HCT116 (cell line): ENCODE data around the gene CAMK2D. TPM values are rescaled to one million over a fixed set of nuclear protein-coding genes. Genes with fewer than 3 reads are reported as not detected.

Experiments
- ATAC-seq: fragments of 200-7000 bp; cut with Tn5 transposase; 2 replicates; pipeline ENCODE4 v1.9.1; 2020; ENCODE audit warnings: mild to moderate bottlenecking, moderate library complexity
- BruUV-seq: library from RNA; stranded (reverse); fragments of 400-500 nt; replicated peaks from 2 replicates; lab custom pipeline; 2021; lab: Mats Ljungman, UMichigan
- CTCF ChIA-PET: fragments of 300-600 bp; sonication (Branson Sonifier 250); formaldehyde crosslinking; loops from one replicate; lab custom pipeline; 2021; ENCODE audit warnings: antibody characterized with exemption; lab: Charles Lee
- POLR2A ChIA-PET: fragments of 300-600, 350-600 bp; sonication (Branson Sonifier 250); formaldehyde crosslinking; loops from one replicate; lab custom pipeline; 2021; ENCODE audit warnings: antibody characterized with exemption; lab: Charles Lee
- RAD21 ChIA-PET, 2 experiments: fragments of 300-600 bp; sonication (Branson Sonifier 250); formaldehyde crosslinking; loops; one replicate each; lab custom pipeline; 2023; ENCODE audit warnings: low total read pairs in 2 of 2; ENCODE audit not compliant: uncharacterized antibody in 2 of 2, unreplicated experiment in 2 of 2, low non-redundant PET in 1 of 2; lab: Charles Lee
- DNase-seq: peaks from one replicate; pipeline ENCODE4 v3.0.0-alpha.2; 2010; ENCODE audit warnings: low read depth, low spot score
- H2AFZ ChIP-seq: fragments of 200-600 bp; shearing (Covaris generic), sonication (generic); 2 replicates; pipeline ENCODE4 v1.6.1; 2017; ENCODE audit warnings: low read depth, mixed run types, mixed read lengths, antibody characterized with exemption, low read length; ENCODE audit not compliant: poor library complexity, severe bottlenecking
- H3K27ac ChIP-seq: 2 replicates; pipeline ENCODE4 v1.5.1; 2012; ENCODE audit warnings: low read depth, low read length
- H3K27me3 ChIP-seq: fragments of 200-600 bp; sonication (generic); 2 replicates; pipeline ENCODE4 v1.6.1; 2016; ENCODE audit warnings: mixed run types, low read length, mixed read lengths; ENCODE audit not compliant: insufficient read depth
- H3K36me3 ChIP-seq, 2 experiments: fragments of 200-500 bp in 1 of 2; fragments of 200-600 bp in 1 of 2; sonication (Bioruptor generic) in 1 of 2; sonication (generic) in 1 of 2; 2 replicates each; pipeline versions ENCODE4 v1.5.1 to v1.6.1; 2014 to 2016; ENCODE audit warnings: low read length in 2 of 2, inconsistent platforms in 1 of 2, mixed read lengths in 1 of 2, mixed run types in 1 of 2; ENCODE audit not compliant: insufficient read depth in 2 of 2, control insufficient read depth in 1 of 2
- H3K4me1 ChIP-seq, 2 experiments: fragments of 200-600 bp in 1 of 2; sonication (generic) in 1 of 2; 2 replicates each; pipeline versions ENCODE4 v1.5.1 to v1.6.1; 2012 to 2017; ENCODE audit warnings: low read length in 2 of 2, inconsistent platforms in 1 of 2, mild to moderate bottlenecking in 1 of 2, mixed read lengths in 1 of 2, mixed run types in 1 of 2, moderate library complexity in 1 of 2; ENCODE audit not compliant: insufficient read depth in 2 of 2, control insufficient read depth in 1 of 2
- H3K4me2 ChIP-seq: fragments of 200-600 bp; sonication (generic); 2 replicates; pipeline ENCODE4 v1.6.1; 2017; ENCODE audit warnings: mixed run types, low read length, mixed read lengths
- H3K4me3 ChIP-seq, 2 experiments: fragments of 200-600 bp in 1 of 2; sonication (generic) in 1 of 2; replicated peaks in 1 of 2; 2 replicates each; pipeline ENCODE4 v1.5.1; 2011 to 2016; ENCODE audit warnings: low read length in 2 of 2, control low read depth in 1 of 2, low read depth in 1 of 2, mild to moderate bottlenecking in 1 of 2, mixed read lengths in 1 of 2, mixed run types in 1 of 2
- H3K79me2 ChIP-seq: fragments of 200-600 bp; sonication (generic); 2 replicates; pipeline ENCODE4 v1.6.1; 2017; ENCODE audit warnings: mild to moderate bottlenecking, mixed run types, low read length, moderate library complexity, mixed read lengths; ENCODE audit not compliant: insufficient read depth
- H3K9ac ChIP-seq: fragments of 200-600 bp; sonication (generic); 2 replicates; pipeline ENCODE4 v1.6.1; 2016; ENCODE audit warnings: low read length, mixed read lengths
- H3K9me2 ChIP-seq: fragments of 200-600 bp; sonication (generic), shearing (Covaris generic); 2 replicates; pipeline ENCODE4 v1.6.1; 2017; ENCODE audit warnings: mixed run types, mild to moderate bottlenecking, moderate library complexity; ENCODE audit not compliant: insufficient read depth
- H3K9me3 ChIP-seq, 2 experiments: fragments of 200-500 bp in 1 of 2; fragments of 200-600 bp in 1 of 2; sonication (Bioruptor generic) in 1 of 2; sonication (generic) in 1 of 2; 2 replicates each; pipeline ENCODE4 v1.6.1; 2014 to 2017; ENCODE audit warnings: low read length in 2 of 2, mixed read lengths in 2 of 2, inconsistent platforms in 1 of 2, low read depth in 1 of 2, mild to moderate bottlenecking in 1 of 2, mixed run types in 1 of 2, moderate library complexity in 1 of 2; ENCODE audit not compliant: control insufficient read depth in 1 of 2, insufficient read depth in 1 of 2
- H4K20me1 ChIP-seq: fragments of 200-600 bp; sonication (generic), shearing (Covaris generic); 2 replicates; pipeline ENCODE4 v1.6.1; 2017; ENCODE audit warnings: mixed run types, mild to moderate bottlenecking, moderate library complexity; ENCODE audit not compliant: insufficient read depth
- CEBPB ChIP-seq: IDR thresholded peaks from 2 replicates; pipeline ENCODE4 v1.6.1; 2012; ENCODE audit warnings: low read depth
- EZH2 ChIP-seq: fragments of 200-600 bp; sonication (generic); IDR thresholded peaks from 2 replicates; pipeline ENCODE4 v1.6.1; 2017; ENCODE audit warnings: antibody characterized with exemption, mixed run types
- EZH2phosphoT487 ChIP-seq: fragments of 200-600 bp; IDR thresholded peaks from 2 replicates; pipeline ENCODE4 v1.6.1; 2018; ENCODE audit warnings: antibody characterized with exemption, borderline replicate concordance
- FOSL1 ChIP-seq: IDR thresholded peaks from 2 replicates; pipeline ENCODE4 v1.6.1; 2012; ENCODE audit warnings: low read depth
- RAD21 ChIP-seq: IDR thresholded peaks from 2 replicates; pipeline ENCODE4 v1.6.1; 2012; ENCODE audit warnings: low read depth, mild to moderate bottlenecking
- SIN3A ChIP-seq: IDR thresholded peaks from 2 replicates; pipeline ENCODE4 v1.6.1; 2012; ENCODE audit warnings: low read depth
- SP1 ChIP-seq: IDR thresholded peaks from 2 replicates; pipeline ENCODE4 v1.6.1; 2012; ENCODE audit warnings: low read depth
- SRF ChIP-seq: IDR thresholded peaks from 2 replicates; pipeline ENCODE4 v1.6.1; 2012; ENCODE audit warnings: low read depth
- TCF7L2 ChIP-seq: IDR thresholded peaks from 2 replicates; pipeline ENCODE4 v1.7.0; 2011; ENCODE audit warnings: borderline replicate concordance, inconsistent platforms; ENCODE audit not compliant: insufficient read depth, insufficient read length; ENCODE audit errors: extremely low read depth
- ZFX ChIP-seq: fragments of 450-650 bp; IDR thresholded peaks from 2 replicates; pipeline ENCODE4 v1.6.1; 2017
- intact Hi-C: fragments of 100-400 bp; cut with micrococcal nuclease; formaldehyde crosslinking; loops from 2 replicates; pipeline ENCODE4 v1.10.0; 2022
- total RNA-seq: library from RNA; stranded (reverse); gene quantifications from one replicate; pipeline ENCODE4 v1.2.1, GENCODE V29; 2021; ENCODE audit not compliant: unreplicated experiment
- TF ChIP-seq, protein P1 (sequence below), 3 experiments: fragments of 200-600 bp in 1 of 3; sonication (generic) in 1 of 3; IDR thresholded peaks in 2 of 3; conservative IDR thresholded peaks in 1 of 3; 2 replicates each; pipeline ENCODE4 v1.5.1; 2012 to 2017; ENCODE audit warnings: low read depth in 2 of 3, low read length in 2 of 3, antibody characterized with exemption in 1 of 3, borderline replicate concordance in 1 of 3, control low read depth in 1 of 3, mild to moderate bottlenecking in 1 of 3, mixed read lengths in 1 of 3, mixed run types in 1 of 3, moderate library complexity in 1 of 3; ENCODE audit not compliant: insufficient read depth in 1 of 3
- TF ChIP-seq, protein P2 (sequence below): IDR thresholded peaks from 2 replicates; pipeline ENCODE4 v1.6.1; 2012
- TF ChIP-seq, protein P3 (sequence below): IDR thresholded peaks from 2 replicates; pipeline ENCODE4 v1.6.1; 2012; ENCODE audit warnings: low read depth
- TF ChIP-seq, protein P4 (sequence below): IDR thresholded peaks from 2 replicates; pipeline ENCODE4 v1.6.1; 2011; ENCODE audit warnings: mild to moderate bottlenecking, low read length, moderate library complexity; ENCODE audit not compliant: insufficient replicate concordance; ENCODE audit errors: extremely low read depth

CAMK2D gene
- total RNA-seq, 1 experiment from 2014 or later: 67.0 TPM

DNA sequence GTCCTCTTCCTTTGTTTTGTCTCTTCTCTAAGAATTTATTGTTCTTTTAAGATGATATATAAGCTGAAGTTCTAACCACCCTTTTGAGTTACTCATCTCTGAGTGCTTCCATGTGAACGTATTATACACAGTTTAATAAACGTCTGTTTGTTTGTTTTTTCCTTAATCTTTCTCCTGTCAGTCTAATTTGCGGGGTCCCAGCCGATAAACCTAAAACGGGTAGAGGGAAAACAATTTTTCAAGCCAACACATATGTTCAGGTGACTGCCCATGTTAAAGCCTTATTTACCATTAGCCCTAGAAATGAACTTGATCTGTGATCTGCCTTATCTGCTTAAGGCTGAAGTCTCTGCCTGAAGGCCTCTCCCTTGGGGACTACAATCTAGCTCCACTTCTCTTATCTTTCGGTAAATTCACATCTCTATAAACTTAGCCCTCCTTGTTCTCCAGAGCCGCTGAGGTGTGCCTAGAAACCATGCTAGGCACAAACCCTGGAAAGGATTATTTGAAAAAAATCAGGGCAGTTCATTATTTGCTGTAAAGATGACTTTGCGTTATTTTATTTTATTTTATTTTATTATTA is 158.8 kb downstream of the CAMK2D start:
- no peak for DNase-seq
- Histone ChIP-seq H3K27ac (no peak overlapping the region), H3K4me3 (no peak overlapping the region), H3K9ac (no peak overlapping the region), H3K79me2 (no peaks in the 10 kb centered on the region), H2AFZ (no peak overlapping the region), H3K4me2 (no peak overlapping the region), H3K27me3 (no peaks in the 10 kb centered on the region), H3K36me3 (no peaks in the 10 kb centered on the region), H3K9me3 (no peaks in the 10 kb centered on the region), H4K20me1 (no peaks in the 10 kb centered on the region), H3K9me2 (no peaks in the 10 kb centered on the region), H3K4me1 (peaks cover 0 to 6% of the 10 kb centered on the region in 2 experiments; a peak in 2 of 4 replicates)
- no peak for ATAC-seq
- TF ChIP-seq, protein P1, sequence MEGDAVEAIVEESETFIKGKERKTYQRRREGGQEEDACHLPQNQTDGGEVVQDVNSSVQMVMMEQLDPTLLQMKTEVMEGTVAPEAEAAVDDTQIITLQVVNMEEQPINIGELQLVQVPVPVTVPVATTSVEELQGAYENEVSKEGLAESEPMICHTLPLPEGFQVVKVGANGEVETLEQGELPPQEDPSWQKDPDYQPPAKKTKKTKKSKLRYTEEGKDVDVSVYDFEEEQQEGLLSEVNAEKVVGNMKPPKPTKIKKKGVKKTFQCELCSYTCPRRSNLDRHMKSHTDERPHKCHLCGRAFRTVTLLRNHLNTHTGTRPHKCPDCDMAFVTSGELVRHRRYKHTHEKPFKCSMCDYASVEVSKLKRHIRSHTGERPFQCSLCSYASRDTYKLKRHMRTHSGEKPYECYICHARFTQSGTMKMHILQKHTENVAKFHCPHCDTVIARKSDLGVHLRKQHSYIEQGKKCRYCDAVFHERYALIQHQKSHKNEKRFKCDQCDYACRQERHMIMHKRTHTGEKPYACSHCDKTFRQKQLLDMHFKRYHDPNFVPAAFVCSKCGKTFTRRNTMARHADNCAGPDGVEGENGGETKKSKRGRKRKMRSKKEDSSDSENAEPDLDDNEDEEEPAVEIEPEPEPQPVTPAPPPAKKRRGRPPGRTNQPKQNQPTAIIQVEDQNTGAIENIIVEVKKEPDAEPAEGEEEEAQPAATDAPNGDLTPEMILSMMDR (IDR thresholded peaks at IDR 0.05 in 2 of 3, conservative IDR thresholded peaks at IDR 0.05 in 1 of 3; ENCODE audit: borderline replicate concordance in 1 of 3, insufficient read depth in 1 of 3, low read depth in 2 of 3, low read length in 2 of 3): no peak
- TF ChIP-seq, protein P2, sequence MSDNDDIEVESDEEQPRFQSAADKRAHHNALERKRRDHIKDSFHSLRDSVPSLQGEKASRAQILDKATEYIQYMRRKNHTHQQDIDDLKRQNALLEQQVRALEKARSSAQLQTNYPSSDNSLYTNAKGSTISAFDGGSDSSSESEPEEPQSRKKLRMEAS: no peak
- no peak for TF ChIP-seq SP1
- TF ChIP-seq, protein P3, sequence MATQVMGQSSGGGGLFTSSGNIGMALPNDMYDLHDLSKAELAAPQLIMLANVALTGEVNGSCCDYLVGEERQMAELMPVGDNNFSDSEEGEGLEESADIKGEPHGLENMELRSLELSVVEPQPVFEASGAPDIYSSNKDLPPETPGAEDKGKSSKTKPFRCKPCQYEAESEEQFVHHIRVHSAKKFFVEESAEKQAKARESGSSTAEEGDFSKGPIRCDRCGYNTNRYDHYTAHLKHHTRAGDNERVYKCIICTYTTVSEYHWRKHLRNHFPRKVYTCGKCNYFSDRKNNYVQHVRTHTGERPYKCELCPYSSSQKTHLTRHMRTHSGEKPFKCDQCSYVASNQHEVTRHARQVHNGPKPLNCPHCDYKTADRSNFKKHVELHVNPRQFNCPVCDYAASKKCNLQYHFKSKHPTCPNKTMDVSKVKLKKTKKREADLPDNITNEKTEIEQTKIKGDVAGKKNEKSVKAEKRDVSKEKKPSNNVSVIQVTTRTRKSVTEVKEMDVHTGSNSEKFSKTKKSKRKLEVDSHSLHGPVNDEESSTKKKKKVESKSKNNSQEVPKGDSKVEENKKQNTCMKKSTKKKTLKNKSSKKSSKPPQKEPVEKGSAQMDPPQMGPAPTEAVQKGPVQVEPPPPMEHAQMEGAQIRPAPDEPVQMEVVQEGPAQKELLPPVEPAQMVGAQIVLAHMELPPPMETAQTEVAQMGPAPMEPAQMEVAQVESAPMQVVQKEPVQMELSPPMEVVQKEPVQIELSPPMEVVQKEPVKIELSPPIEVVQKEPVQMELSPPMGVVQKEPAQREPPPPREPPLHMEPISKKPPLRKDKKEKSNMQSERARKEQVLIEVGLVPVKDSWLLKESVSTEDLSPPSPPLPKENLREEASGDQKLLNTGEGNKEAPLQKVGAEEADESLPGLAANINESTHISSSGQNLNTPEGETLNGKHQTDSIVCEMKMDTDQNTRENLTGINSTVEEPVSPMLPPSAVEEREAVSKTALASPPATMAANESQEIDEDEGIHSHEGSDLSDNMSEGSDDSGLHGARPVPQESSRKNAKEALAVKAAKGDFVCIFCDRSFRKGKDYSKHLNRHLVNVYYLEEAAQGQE: no peak
- no peak for TF ChIP-seq TCF7L2
- TF ChIP-seq, protein P4, sequence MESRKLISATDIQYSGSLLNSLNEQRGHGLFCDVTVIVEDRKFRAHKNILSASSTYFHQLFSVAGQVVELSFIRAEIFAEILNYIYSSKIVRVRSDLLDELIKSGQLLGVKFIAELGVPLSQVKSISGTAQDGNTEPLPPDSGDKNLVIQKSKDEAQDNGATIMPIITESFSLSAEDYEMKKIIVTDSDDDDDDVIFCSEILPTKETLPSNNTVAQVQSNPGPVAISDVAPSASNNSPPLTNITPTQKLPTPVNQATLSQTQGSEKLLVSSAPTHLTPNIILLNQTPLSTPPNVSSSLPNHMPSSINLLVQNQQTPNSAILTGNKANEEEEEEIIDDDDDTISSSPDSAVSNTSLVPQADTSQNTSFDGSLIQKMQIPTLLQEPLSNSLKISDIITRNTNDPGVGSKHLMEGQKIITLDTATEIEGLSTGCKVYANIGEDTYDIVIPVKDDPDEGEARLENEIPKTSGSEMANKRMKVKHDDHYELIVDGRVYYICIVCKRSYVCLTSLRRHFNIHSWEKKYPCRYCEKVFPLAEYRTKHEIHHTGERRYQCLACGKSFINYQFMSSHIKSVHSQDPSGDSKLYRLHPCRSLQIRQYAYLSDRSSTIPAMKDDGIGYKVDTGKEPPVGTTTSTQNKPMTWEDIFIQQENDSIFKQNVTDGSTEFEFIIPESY: no peak
- no peak for TF ChIP-seq EZH2
- TF ChIP-seq SIN3A: no peak
- no peak for TF ChIP-seq CEBPB
- TF ChIP-seq RAD21: no peak
- no peak for TF ChIP-seq FOSL1
- TF ChIP-seq SRF: no peak
- TF ChIP-seq ZFX: no peak
- TF ChIP-seq EZH2phosphoT487: no peak
- RAD21 ChIA-PET: no interaction called here
- CTCF ChIA-PET: no interaction called here
- POLR2A ChIA-PET: no interaction called here
- intact Hi-C loops: no loop called here
- BruUV-seq: no TSS peak
